Mammary epithelial cell (primary cell): ENCODE measurements around the gene TPRX1.

Experiments used
- CTCF ChIP-seq, 2 donors: IDR thresholded peaks in 1 of 2; conservative IDR thresholded peaks in 1 of 2; 2 replicates each; pipeline ENCODE4 v1.5.1; 2011 to 2012; ENCODE audit warnings: inconsistent platforms in 2 of 2, low read length in 2 of 2, mild to moderate bottlenecking in 2 of 2, control low read depth in 1 of 2, low read depth in 1 of 2; ENCODE audit not compliant: insufficient read depth in 1 of 2; ENCODE audit errors: extremely low read depth in 1 of 2
- EZH2 ChIP-seq: IDR thresholded peaks from 2 replicates; pipeline ENCODE4 v1.6.1; 2012; ENCODE audit warnings: low read length, inconsistent platforms, borderline replicate concordance

DNA sequence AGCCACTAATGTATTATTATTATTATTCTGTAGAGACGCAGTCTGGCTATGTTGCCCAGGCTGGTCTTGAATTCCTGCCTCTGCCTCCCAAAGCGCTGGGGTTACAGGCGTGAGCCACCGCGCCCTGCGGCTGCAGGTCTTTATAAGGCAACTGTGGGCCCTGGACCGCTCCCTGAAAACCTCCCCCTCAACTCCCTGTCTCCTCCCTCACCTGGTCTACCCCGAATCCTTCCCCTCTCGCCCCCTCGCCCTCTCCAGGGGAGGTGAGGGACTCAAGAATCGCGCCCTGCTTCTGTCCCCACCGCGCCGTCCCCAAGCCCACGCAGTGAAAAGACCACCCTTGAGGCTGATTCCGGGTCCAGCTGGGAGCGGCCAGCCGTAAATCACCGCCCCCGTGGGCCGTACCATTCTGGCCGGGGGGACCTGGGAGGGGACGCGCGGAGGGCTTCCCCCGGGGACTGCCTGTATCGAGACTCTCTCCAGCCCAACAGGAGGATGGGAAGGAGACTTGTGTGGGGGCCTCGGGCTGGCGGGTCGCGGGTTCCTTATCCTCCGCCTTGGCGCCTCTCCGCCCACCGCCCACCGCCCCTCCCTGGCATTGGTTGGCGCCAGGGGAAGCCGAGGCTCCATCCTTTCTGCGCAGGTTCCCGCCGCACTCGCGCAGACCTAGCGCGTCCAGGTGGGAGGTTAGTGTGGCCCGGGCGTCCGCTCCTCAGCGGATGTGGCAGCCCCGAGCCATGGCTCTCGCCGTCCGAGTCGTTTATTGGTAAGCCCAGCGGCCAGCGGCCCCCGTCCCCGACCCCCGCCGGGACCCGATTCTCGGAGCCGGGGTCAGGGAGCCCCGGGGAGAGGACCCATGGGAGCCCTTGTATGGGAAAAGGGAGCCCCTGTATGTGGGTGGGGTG lies 26.1 kb downstream of the TPRX1 start, which contains the start of gene SELENOW:
- TF ChIP-seq CTCF (conservative IDR thresholded peaks at IDR 0.05 in 1 of 2, IDR thresholded peaks at IDR 0.05 in 1 of 2; ENCODE audit: extremely low read depth in 1 of 2, insufficient read depth in 1 of 2, low read depth in 1 of 2, low read length in 2 of 2) = no peak
- no peak for TF ChIP-seq EZH2
